ENCODE results near the gene GOLGA6A.

The GOLGA6A gene

DNA sequence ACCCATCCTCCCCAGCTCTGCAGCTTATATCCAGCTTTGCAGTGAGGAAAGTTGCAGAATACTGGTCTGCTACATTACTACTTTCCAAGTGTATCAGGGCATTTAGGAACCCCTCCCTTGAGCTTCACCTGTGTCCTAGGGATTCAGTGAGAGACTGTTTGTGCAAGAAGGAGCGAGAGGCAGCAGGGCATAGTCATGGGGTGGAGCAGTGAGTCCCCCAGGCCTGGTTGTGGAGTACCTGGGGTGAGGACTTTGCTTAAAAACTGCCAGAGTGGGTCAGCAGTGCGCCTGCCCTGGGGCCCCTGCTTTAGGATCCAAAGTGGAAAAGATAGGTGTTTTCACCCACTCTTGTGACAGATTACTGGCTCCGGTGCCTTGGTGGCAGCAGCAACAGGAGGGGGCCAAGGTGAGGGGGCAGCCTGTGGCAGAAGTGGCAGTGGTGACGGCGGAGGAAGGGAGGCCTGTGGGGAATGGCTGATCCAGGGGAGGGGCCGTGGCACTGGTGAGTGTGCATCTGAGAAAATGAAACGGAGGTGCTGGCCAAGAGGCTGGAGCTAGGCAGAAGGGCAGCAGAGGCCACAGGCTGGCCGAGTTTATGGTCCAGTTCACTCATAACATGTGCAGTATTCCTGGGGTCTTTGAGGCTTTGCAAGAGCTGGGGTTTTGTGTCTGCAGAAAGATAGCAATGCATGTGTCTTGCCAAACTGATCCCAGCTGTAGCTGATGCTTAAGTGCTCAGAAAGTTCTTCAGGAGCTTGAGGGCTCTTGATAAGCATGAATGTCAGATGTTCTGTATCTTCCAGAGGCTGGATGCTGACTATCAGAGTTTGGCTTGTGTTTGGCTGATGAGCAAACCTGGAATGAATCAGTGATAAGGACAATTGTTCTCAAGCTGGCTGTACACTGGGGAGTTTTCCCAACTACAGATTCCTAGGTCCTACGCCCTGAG, 43.4 kb downstream of the GOLGA6A start:
- TF ChIP-seq, protein P1, sequence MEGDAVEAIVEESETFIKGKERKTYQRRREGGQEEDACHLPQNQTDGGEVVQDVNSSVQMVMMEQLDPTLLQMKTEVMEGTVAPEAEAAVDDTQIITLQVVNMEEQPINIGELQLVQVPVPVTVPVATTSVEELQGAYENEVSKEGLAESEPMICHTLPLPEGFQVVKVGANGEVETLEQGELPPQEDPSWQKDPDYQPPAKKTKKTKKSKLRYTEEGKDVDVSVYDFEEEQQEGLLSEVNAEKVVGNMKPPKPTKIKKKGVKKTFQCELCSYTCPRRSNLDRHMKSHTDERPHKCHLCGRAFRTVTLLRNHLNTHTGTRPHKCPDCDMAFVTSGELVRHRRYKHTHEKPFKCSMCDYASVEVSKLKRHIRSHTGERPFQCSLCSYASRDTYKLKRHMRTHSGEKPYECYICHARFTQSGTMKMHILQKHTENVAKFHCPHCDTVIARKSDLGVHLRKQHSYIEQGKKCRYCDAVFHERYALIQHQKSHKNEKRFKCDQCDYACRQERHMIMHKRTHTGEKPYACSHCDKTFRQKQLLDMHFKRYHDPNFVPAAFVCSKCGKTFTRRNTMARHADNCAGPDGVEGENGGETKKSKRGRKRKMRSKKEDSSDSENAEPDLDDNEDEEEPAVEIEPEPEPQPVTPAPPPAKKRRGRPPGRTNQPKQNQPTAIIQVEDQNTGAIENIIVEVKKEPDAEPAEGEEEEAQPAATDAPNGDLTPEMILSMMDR (conservative IDR thresholded peaks at IDR 0.05; ENCODE audit: low read depth, low read length), result no peak
- DNase-seq (ENCODE audit: low read depth), result peak; percentile 46
- no peak overlapping the region for H3K4me3 ChIP-seq (ENCODE audit: low read depth, low read length)

DNA sequence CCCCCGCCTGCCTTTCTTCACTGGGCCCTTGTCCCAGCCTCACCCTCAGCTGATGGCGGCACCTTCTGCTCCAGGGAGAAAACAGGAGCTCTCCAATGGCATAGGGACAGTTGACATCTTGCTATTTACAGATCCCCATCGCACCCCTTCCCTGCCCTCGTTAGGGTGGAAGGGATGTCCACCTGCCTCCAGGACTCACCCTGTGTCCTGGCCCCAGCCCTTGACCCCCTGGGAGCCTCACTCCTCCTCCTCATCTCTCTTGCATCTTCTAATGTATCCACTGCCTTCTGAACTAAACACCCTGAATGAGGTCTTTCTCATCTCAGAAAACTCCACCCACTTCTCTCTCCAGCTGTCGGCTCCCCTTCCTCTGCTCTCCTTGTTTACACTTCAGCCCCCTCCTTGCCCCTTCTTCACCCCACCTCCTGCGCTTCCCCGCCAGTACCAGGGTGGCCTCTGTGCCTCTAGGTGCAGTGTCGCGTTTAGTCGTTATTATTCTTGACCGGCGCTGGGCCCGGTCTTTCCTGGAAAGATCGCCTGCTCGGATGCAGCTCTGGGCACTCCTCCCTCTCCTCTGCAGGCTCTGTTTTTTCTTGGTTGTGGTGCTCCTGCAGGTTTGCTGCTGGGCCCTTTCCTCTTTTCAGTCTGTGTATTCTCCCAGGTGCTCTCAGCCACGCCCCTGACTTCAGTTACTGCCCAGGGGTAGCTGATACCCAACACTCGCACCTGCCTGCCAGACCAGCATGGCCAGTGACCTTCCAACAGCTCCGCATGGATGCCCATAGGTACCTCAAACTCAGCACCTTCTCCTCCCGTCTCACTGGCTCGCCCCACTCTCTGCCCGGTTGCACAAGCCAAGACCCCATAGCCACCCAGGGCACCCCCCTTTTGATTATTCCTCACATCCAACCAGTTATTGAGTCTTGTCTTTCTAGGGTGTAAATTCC, 44.9 kb downstream of the GOLGA6A start:
- DNase-seq (ENCODE audit: low read depth), result no peak
- no peak overlapping the region for H3K4me3 ChIP-seq (ENCODE audit: low read depth, low read length)
- TF ChIP-seq, protein P1 (conservative IDR thresholded peaks at IDR 0.05; ENCODE audit: low read depth, low read length), result no peak

DNA sequence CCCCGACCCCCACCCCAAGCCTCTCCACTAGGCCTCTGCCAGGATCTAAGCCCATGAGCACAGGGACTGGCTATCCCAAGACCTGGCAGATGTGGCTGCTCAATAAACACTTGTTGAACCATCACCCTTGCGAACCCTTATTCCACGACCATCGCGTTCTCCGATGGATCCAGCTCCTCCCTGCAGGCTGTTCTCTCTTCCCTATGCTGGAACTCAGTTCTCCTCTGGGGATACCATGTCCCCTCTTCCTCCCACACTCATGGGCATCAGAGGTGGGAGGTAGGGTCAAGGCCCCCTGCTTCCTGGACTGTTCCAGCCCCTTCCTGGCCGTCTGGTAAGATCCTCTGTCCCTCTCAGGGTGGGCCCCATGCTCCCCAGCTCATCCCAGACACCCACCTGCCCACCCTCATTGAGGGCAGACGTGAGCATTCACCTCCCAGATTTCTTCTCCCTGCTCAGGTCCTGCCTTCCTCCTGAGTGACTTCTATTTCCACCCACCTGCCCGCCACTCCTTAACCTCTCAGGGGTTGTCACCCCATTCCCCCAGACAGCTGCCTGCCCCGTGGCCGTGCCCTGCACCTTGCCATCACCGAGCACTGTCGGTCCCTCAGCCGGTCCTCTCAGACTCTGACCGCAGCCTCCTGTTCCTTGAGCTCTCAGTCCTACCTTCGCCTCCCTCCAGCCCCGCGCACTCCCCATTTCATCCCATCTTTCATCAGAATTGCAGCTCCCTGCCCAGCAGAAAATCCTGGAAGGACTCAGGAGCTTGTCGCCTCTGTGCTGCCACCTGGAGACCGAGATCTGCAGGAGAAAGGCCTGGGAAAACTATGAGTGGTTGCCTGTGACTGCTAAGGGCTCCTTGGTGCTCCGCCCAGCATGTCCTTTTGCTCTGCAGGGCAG, 45.8 kb downstream of the GOLGA6A start:
- TF ChIP-seq, protein P1 (conservative IDR thresholded peaks at IDR 0.05; ENCODE audit: low read depth, low read length), result peak; percentile 79
- DNase-seq (ENCODE audit: low read depth), result peak; percentile 76

DNA sequence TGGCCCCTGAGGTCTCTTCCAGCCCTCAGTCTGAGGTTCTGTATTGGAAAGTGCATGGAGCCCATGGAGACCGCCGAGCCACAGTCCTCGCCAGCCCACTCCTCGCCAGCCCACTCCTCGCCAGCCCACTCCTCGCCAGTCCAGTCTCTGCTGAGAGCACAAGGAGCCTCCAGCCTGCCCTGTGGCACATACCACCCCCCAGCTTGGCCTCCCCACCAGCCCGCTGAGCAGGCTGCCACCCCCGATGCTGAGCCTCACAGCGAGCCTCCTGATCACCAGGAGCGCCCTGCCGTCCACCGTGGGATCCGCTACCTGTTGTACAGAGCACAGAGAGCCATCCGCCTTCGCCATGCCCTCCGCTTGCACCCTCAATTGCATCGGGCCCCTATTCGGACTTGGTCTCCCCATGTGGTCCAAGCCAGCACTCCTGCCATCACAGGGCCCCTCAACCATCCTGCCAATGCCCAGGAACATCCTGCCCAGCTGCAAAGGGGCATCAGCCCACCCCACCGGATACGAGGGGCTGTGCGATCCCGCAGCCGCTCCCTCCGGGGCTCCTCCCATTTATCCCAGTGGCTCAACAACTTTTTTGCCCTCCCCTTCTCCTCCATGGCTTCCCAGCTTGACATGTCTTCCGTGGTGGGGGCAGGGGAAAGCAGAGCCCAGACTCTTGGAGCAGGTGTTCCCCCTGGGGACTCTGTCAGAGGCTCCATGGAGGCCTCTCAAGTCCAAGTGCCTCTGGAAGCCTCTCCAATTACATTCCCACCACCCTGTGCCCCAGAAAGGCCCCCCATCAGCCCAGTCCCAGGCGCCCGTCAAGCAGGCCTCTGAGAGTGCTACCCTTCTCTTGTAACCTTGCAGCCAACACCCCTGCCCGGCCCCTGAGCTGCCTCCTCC, 47.0 kb downstream of the GOLGA6A start:
- no peak for DNase-seq (ENCODE audit: low read depth)
- H3K4me3 ChIP-seq (ENCODE audit: low read depth, low read length), result no peak overlapping the region
- TF ChIP-seq, protein P1 (conservative IDR thresholded peaks at IDR 0.05; ENCODE audit: low read depth, low read length), result no peak

More for the DNA sequence above, 45.8 kb downstream of the GOLGA6A start:
- H3K4me3 ChIP-seq (ENCODE audit: low read depth, low read length), result no peak overlapping the region

DNA sequence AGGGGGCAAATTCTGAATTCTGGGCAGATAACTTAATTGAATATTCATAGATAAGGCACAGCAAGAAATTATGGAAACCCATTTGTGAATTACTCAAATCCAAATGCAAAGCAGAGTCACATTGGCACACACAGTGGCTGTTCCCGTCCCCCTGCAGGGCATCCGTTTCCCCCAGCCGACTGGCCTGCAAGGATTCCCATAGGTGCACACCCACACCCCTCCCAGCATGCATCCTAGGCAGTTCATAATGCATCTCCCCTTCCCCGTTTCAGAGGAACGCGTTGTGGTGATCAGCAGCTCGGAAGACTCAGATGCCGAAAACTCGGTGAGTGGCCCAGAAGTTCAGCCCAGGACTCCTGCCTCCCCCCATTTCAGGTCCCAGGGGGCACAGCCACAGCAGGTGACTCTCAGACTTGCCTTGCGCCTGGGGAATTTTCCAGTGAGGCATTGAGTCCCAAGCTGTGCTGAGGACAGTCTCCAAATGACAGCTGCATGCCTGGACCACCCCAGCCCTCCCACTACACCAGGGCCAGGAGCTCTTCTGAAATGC, 48.1 kb downstream of the GOLGA6A start:
- no peak for DNase-seq (ENCODE audit: low read depth)
- TF ChIP-seq, protein P1 (conservative IDR thresholded peaks at IDR 0.05; ENCODE audit: low read depth, low read length), result no peak
- no peak overlapping the region for H3K4me3 ChIP-seq (ENCODE audit: low read depth, low read length)

Measured in choroid plexus epithelial cell (primary cell).